ENCODE data around the gene TET1.

GRCh38 chr10:68633816-68634466 lies 73.8 kb downstream of the TET1 start:
- TF ChIP-seq CTCF (conservative IDR thresholded peaks at IDR 0.05; ENCODE audit: low read depth in 2 of 2): no peak
- TF ChIP-seq POLR2AphosphoS5 (IDR thresholded peaks at IDR 0.05; ENCODE audit: low read depth): no peak
- TF ChIP-seq EZH2 (IDR thresholded peaks at IDR 0.05; ENCODE audit: low read depth, unreplicated experiment): no peak
- TF ChIP-seq STAT1 (IDR thresholded peaks at IDR 0.05; ENCODE audit: unreplicated experiment): no peak
- no peak for TF ChIP-seq REST (IDR thresholded peaks at IDR 0.05; ENCODE audit: unreplicated experiment)
- TF ChIP-seq CREB1 (CRISPR knock-in tag; IDR thresholded peaks at IDR 0.05; ENCODE audit: low read depth): no peak
- no peak for TF ChIP-seq EZH2phosphoT487 (IDR thresholded peaks at IDR 0.05; ENCODE audit: unreplicated experiment)
- no peak for TF ChIP-seq ZNF114 (CRISPR knock-in tag; IDR thresholded peaks at IDR 0.05)
- no peak for TF ChIP-seq ZNF331 (CRISPR knock-in tag; IDR thresholded peaks at IDR 0.05; ENCODE audit: low read depth)
- TF ChIP-seq ETS1 (IDR thresholded peaks at IDR 0.05): no peak
- no peak for TF ChIP-seq JUNB (IDR thresholded peaks at IDR 0.05; ENCODE audit: unreplicated experiment)
- no peak for TF ChIP-seq ZNF462 (CRISPR knock-in tag; IDR thresholded peaks at IDR 0.05)

Measured in GM23338 (cell line).